RWPE2 (cell line): ENCODE results near the gene OSBPL2.

Experiments used
- ATAC-seq: fragments of 200-7000 bp; cut with Tn5 transposase; 3 replicates; pipeline ENCODE4 v1.9.1; 2021; ENCODE audit warnings: low read depth
- DNase-seq: peaks from one replicate; pipeline ENCODE4 v3.0.0-alpha.2; 2020; ENCODE audit warnings: low spot score
- H3K27ac ChIP-seq: fragments of 450-650 bp; 2 replicates; pipeline ENCODE4 v1.5.1; 2017; ENCODE audit warnings: mild to moderate bottlenecking; ENCODE audit not compliant: poor library complexity, severe bottlenecking
- H3K27me3 ChIP-seq: fragments of 250-450 bp; sonication (Bioruptor Pico); 2 replicates; pipeline ENCODE4 v1.5.1; 2021; ENCODE audit warnings: mild to moderate bottlenecking, moderate library complexity; ENCODE audit not compliant: insufficient read depth, poor library complexity, severe bottlenecking
- H3K36me3 ChIP-seq: fragments of 250-450 bp; sonication (Bioruptor Pico); 2 replicates; pipeline ENCODE4 v1.5.1; 2020; ENCODE audit warnings: low read depth, mild to moderate bottlenecking, moderate library complexity
- H3K4me1 ChIP-seq: fragments of 250-450 bp; sonication (Bioruptor Pico); 2 replicates; pipeline ENCODE4 v1.5.1; 2021; ENCODE audit warnings: mild to moderate bottlenecking, moderate library complexity; ENCODE audit not compliant: insufficient read depth, poor library complexity, severe bottlenecking
- H3K4me3 ChIP-seq: fragments of 250-450 bp; sonication (Bioruptor Pico); 2 replicates; pipeline ENCODE4 v1.5.1; 2021; ENCODE audit warnings: mild to moderate bottlenecking, moderate library complexity; ENCODE audit not compliant: severe bottlenecking
- H3K9me3 ChIP-seq: fragments of 250-450 bp; sonication (Bioruptor Pico); 2 replicates; pipeline ENCODE4 v1.5.1; 2021; ENCODE audit warnings: mild to moderate bottlenecking, moderate library complexity; ENCODE audit not compliant: severe bottlenecking
- CTCF ChIP-seq: fragments of 450-650 bp; IDR thresholded peaks from one replicate; pipeline ENCODE4 v1.5.1; 2017; ENCODE audit warnings: mild to moderate bottlenecking, moderate library complexity; ENCODE audit not compliant: poor library complexity, severe bottlenecking

Gene OSBPL2

GRCh38 chr20:62322492-62323041 is 84.2 kb downstream of the OSBPL2 start:
- Histone ChIP-seq H3K4me1 (no peaks in the 10 kb centered on the region), H3K36me3 (peaks cover 87% of the 10 kb centered on the region), H3K4me3 (no peak overlapping the region), H3K27me3 (no peaks in the 10 kb centered on the region), H3K27ac (no peak overlapping the region), H3K9me3 (no peaks in the 10 kb centered on the region)
- TF ChIP-seq CTCF: no peak
- DNase-seq (peak; percentile 91), ATAC-seq (peak; percentile 15)

- Histone ChIP-seq H3K9me3 (no peaks in the 10 kb centered on the region), H3K4me1 (no peaks in the 10 kb centered on the region), H3K36me3 (peaks cover 92% of the 10 kb centered on the region), H3K27me3 (no peaks in the 10 kb centered on the region), H3K27ac (no peak overlapping the region), H3K4me3 (no peak overlapping the region)
- ATAC-seq: no peak
- no peak for TF ChIP-seq CTCF
- peak; percentile 91 for DNase-seq
These were observed 85.0 kb downstream of the OSBPL2 start for GRCh38 chr20:62323146-62323979.

- H3K4me3 ChIP-seq: no peak overlapping the region
- H3K4me1 ChIP-seq: no peaks in the 10 kb centered on the region
- TF ChIP-seq CTCF: no peak
- H3K27me3 ChIP-seq: no peaks in the 10 kb centered on the region
- H3K9me3 ChIP-seq: no peaks in the 10 kb centered on the region
- peaks cover 92% of the 10 kb centered on the region for H3K36me3 ChIP-seq
- ATAC-seq (no peak), DNase-seq (peak; percentile 89)
- H3K27ac ChIP-seq: no peak overlapping the region
These were observed 85.9 kb downstream of the OSBPL2 start for GRCh38 chr20:62323980-62324906.

- H3K27me3 ChIP-seq: no peaks in the 10 kb centered on the region
- ATAC-seq (no peak), DNase-seq (peak; percentile 84)
- peaks cover 92% of the 10 kb centered on the region for H3K36me3 ChIP-seq
- H3K4me3 ChIP-seq: no peak overlapping the region
- TF ChIP-seq CTCF: no peak
- no peaks in the 10 kb centered on the region for H3K4me1 ChIP-seq
- no peak overlapping the region for H3K27ac ChIP-seq
- no peaks in the 10 kb centered on the region for H3K9me3 ChIP-seq
These were observed 87.0 kb downstream of the OSBPL2 start for GRCh38 chr20:62325172-62325905.
